Hematopoietic multipotent progenitor cell treated with erythropoietin and hydrocortisone succinate and interleukin-3 and kit ligand, for 4 days (in vitro differentiated cells): ENCODE data around the gene NPHP1.
"Not testable (repeated sequence)": the region's sequence is repeated elsewhere in the genome, so short reads cannot be mapped to it uniquely, and the experiment has no call there.

Experiments used
- DNase-seq: peaks from one replicate; pipeline ENCODE4 v3.0.0-alpha.2; 2015

Gene NPHP1

DNA sequence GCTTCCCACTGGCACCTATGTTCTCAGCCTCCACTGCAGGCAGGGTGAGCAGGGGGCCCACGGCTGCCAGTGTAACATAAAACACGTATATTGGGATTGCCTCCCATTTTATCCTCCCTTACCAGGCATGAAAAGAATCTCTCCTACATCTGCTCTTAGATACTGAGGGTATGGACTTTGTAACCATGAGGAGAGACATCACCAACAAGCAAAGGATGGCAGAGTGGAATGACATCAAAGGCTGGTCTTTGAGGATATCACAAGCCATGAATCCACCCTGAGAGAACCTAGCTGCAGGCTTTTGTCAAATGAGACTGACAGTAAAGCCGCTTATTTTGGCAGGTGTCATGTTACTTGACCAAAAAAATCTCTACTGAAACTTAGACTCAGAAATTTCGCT is 7.4 kb downstream of the NPHP1 start:
- no peak for DNase-seq

DNA sequence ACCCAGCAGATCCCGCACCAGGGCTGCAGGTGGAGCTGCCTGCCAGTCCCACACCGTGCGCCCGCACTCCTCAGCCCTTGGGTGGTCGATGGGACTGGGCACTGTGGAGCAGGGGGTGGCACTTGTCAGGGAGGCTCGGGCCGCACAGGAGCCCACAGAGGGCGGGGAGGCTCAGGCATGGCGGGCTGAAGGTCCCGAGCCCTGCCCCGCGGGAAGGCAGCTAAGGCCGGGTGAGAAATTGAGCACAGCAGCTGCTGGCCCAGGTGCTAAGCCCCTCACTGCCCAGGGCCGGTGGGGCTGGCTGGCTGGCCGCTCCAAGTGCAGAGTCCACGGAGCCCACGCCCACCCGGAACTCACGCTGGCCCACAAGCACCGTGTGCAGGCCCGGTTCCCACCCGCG is 14.6 kb downstream of the NPHP1 start:
- DNase-seq = not testable (repeated sequence)

DNA sequence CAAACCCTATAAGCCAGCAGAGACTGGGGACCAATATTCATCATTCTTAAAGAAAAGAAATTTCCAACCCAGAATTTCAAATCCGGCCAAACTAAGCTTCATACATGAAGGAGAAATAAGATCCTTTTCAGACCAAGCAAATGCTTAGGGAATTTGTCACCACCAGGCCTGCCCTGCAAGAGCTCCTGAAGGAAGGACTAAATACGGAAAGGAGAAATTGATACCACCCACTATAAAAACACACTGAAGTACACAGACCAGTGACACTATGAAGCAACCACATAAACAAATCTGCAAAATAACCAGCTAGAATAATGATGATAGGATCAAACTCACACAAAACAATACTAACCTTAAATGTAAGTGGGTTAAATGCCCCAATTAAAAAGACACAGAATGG is 22.4 kb downstream of the NPHP1 start:
- DNase-seq = no peak

DNA sequence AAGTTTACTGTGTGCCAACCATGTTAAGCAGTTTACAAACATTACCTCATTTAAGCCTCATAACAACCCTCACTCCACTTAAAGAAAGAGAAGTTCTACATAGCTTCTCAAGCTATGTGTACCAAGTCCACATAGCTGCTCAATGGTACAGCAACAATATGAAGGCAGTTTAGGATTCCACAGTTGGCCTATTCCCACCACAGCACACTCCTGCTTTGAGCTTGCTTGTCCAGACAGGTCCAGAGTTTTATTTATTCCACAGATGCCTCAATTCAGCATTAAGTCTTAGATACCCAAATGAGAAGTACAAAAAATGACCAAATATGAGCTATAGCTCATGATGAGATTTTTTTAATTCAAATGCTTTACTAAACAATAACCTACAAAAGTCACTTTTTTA is 24.8 kb downstream of the NPHP1 start:
- no peak for DNase-seq

DNA sequence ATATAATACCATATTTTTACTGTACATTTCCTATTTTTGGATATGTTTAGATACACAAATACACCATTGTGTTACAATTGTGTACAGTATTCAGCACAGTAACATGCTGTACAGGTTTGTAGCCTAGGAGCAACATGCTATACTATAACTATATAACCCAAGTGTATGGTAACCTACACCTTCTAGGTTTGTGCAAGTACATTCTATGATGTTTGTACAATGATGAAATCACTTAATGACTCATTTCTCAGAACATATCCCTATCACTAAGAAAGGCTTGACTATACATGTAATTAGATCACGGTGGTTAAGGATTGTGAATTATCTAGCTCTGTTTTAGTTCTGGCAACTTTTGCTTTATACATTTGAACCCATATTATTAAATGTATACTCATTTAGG is 31.3 kb downstream of the NPHP1 start:
- DNase-seq = no peak

DNA sequence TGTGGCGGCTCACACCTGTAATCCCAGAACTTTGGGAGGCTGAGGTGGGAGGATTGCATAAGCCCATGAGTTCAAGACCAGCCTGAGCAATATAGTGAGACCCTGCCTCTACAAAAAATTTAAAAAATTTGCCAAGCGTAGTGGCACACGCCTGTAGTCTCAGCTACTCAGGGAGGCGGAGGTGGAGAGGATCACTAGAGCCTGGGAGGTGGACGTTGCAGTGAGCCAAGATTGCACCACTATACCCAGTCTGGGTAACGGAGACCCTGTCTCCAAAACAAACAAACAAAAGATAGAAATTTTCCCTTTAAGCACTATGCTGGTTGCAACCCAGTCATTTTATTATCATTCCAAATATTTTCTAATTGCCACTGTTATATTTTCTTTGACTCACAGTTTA is 32.3 kb downstream of the NPHP1 start:
- no peak for DNase-seq

DNA sequence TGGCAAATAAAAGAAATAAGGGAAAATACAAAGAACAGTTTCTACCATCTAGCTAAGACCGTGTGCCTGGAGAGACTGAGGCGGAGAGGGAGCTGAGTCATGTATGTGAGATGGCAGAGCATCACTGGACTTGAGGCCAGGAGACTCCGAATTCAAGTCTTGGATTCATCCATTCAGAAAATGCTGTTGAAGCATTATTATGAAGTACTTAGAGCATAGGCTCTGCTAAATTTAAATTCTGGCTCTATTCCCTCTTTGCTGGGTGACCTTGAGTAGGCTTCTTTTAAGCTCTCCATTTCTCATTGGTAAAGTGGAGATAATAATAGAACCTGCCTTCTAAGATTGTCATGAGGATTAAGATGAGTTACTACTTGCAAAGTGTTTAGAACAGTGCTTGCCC is 34.7 kb downstream of the NPHP1 start:
- DNase-seq = no peak

DNA sequence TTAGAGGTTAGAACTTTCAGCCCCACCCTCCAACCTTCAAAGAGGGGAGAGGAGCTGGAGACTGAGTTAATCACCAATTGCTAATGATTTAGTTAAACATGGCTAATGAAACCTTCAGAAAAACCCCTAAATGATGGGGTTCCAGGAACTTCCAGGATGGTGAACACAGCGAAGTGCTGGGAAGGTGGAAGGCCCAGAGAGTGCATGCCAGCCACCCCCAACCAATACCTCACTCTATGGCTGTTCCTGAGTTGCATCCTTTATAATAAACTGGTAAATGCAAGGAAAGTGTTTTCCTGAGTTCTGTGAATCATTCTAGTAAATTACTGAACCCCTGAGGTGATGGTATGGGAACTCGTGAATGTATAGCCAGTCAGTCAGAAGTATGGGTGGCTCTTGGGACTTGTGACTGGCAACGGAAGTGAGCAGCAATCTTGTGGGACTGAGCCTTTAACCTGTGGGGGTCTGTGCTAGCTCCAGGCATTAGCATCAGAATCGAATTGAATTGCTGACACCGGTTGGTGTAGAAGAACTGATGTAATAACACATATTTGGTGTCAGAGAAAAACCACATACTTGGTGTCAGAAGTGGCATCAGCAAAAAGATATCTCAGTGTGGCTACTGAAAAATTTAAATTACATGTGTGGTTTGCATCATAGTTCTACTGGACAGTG is 37.4 kb downstream of the NPHP1 start:
- no peak for DNase-seq

DNA sequence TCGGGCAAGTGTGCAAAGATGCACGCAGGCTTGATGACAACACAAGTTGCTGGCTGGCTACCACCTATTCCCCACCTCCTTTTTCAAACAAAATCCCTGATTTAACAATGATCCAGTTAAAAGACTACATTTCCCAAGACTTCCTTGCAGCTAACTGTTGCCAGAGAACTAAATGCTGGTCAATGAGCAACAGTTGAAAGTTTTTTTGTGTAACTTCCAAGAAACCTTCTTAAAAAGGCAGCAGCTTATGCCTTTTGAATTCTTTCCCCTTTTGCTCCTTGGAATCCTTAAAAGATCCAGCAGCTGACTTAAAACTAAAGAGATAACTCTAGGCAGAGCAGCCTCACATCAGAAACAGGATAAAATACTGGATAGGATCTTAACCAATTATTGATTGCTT is 38.5 kb downstream of the NPHP1 start:
- DNase-seq = no peak

DNA sequence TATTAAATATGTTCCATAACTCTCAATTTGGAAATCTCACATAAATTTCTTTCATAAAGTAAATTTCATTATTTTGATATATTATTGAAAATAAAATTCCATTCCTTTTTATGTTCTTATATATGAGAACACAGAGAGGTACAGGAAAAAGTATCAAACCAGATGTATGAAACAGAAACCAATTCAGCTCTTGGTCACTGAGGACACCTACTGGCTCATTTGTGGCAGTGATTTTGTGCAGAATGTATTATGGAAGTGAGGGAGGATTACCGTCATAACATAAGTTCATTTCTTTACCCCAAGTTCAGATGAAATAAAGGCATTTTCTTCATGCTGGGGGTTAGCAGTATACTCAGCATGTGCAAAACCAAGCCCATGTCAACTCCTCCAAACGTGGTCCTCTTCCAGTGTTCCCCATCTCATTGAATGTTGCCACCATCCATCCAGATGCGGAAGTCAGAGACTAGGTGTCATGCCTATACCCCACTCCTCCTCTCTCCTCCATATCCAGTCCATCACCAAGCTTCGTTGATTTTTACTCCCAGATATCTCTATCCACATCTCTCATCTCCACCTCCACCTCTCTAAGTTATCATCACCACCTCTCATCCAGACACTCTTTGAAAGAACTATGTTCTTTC is 47.5 kb downstream of the NPHP1 start:
- peak; percentile 69 for DNase-seq

DNA sequence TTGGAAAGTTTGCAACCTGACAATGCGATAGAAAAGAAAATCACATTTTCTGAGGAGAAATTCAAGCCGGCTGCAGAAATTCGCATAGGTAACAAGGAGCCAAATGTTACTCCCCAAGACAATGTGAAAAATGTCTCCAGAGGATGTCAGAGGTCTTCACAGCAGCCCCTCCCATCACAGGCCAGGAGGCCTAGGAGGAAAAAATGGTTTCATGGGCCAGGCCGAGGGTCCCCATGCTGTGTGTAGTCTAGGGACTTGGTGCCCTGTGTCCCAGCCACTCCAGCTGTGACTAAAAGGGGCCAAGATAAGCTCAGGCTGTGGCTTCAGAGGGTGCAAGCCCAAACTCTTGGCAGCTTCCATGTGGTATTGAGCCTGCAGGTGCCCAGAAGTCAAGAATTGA is 50.0 kb downstream of the NPHP1 start:
- DNase-seq = not testable (repeated sequence)

DNA sequence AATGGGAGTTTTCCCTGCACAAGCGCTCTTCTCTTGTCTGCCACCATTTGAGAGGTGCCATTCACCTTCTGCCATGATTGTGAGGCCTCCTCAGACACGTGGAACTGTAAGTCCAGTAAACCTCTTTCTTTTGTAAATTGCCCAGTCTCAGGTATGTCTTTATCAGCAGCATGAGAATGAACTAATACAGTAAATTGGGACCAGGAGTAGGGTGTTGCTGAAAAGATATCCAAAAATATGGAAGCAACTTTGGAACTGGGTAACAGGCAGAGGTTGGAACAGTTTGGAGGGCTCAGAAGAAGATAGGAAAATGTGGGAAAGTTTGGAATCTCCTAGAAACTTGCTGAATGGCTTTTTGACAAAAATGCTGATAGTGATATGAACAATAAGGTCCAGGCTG is 50.6 kb downstream of the NPHP1 start:
- DNase-seq = not testable (repeated sequence)

DNA sequence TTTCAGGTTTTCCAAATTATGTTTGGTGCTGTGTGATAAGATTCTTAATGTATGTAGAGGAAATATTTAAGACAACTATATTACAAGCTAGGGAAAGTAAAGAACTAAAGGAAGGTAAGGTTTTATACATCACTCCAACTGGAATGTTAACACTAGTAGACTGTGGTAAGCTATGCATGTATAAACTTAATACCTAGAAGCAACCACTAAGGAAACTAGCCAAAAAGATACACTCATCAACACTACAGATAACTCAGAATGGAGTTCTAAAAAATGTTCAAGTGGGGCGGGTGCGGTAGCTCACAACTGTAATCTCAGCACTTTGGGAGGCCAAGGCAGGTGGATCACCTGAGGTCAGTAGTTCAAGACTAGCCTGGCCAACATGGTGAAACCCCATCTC is 51.4 kb downstream of the NPHP1 start:
- no peak for DNase-seq

DNA sequence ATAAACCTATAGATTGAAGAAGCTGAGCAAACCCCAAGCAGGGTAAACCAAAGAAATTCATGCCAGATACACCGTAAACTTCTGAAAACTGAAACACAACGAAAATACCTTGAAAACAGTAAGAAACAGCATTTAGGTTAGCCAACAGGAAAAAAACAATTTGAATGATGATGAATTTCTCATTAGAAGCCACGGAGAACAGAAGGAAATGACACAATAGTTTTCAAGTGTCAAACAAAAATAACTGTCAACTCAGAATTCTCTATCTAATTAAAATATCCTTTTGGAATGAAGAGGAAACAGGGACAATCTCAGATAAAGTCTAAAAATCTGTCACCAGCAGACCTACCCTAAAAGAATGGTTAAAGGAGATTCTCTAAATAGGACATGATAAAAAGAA is 51.9 kb downstream of the NPHP1 start:
- DNase-seq = no peak

DNA sequence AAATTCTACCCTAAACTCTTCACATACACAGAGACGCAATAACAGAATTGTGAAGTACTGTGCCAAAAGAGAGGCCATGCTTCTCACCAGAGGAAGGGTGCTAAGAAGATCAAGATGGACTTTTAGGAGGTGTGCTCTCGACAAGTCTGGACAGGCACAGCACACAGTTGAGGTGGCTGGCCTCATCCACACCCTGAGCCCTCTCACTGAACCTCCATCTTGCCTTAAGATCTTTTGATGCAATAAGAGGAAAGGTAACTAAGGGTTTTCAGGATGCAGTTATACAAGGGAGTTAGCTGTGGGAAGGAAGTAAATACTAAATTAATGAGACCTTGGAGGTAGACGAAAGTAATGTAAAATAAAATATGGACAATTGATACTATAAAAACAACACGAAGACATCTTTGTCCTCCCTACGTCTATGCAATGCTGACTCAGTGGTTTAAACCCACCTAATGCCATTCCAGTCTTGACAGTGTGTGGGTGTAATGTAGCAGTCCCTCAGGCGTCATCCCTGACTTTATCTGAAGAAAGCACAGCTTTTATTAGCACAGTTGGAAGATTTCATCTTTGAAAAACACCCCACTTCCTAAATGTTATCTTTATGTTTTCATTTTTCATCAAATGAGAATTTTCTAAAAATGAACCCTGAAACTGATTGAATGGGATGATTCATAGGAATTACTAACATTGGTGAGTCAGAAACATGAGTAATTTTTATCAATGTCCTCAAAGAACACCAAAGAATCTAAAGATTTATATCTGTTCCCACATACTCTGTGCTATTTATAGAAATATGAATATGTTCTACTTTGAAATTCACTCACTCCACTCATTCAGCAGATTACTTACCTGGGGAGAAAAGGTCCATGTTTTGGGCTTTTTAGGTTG is 55.2 kb downstream of the NPHP1 start:
- peak; percentile 0 for DNase-seq

DNA sequence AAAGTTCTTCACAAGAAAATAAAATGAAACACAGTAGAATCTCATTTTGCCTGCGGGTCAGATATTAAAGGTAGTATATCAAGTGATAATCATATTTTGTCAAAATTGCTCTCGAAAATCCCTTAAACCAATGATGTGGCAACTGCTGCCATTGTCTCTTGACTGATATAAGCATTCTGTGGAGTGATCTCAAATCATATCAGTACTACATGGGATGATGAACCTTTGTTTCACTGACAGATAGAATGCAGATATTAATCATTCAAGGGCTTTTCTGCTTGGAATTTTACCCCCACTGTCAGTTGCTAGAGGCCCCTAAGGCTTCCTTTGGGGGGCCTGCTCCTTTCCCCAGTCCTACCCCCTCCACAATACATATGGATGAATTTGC is 57.9 kb downstream of the NPHP1 start:
- no peak for DNase-seq

DNA sequence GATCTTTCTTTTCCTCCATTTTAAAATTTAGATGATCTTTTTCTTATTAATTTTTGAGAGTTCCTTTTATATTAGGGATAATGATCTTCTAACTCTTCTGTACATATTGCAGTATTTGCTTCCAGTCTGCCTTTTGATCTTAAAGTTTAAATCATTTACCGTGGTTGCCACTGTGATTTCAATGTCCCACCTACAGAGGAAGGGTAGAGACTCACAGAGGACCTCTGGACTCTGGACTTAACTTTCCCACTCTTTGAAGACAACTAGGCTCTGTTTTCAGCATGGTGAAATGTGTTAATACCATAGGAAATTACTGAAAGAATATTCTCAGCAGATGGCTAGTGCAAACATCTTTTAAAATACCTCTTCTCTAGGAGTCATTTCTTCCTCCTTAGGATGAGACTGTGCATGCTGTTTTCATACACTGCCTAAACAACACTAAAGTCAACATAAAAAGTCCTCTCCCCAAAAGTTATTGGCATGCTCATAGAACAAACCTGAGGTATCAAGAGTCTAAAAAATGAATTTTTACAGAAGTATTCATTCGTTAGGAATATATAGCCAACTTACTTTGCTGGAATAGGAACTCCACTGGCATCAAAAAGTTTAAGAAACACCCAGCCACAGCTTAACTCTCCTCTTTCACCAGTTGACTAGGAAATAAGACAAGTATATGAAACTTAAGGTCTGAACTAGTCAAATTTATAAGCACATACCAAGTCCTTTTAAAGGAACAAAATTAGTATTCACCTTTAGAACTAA is 58.4 kb downstream of the NPHP1 start:
- no peak for DNase-seq

DNA sequence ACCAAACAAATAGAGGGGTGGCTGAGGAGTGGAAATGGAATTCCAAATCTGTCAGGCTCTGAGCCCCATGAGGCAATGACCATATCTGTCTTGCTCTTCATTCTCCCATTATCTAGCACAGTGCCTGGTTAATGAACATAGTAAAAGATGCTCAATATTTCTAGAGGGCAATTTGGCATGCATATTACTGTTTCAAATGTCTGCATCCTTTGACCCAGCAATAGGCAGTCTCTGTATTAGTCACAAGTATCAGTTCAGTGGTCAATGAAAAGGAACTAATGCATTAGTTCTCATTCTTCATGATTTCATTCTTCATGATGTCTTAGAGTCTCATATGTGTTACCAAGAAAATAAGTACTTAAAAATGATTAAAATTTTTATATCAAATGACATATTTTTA is 60.8 kb downstream of the NPHP1 start:
- no peak for DNase-seq

DNA sequence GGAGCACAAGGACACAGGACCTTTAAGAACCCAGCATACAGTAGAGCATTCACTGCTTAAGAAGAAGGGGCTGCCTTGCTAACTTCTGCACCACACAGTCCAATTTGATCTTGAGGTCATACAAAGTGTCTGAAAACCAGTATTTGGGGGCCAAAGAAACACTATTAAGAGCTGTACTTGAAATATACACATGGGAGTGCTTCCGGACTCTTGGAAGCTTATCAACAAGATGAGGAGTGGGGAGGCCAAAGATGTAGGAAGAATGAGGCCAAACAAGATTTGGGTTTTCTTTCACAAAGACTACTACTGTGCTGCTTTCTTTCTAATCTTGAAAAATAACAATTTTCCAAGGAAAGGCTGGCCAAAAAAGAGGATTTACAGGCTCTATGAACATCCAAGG is 64.4 kb downstream of the NPHP1 start:
- no peak for DNase-seq

DNA sequence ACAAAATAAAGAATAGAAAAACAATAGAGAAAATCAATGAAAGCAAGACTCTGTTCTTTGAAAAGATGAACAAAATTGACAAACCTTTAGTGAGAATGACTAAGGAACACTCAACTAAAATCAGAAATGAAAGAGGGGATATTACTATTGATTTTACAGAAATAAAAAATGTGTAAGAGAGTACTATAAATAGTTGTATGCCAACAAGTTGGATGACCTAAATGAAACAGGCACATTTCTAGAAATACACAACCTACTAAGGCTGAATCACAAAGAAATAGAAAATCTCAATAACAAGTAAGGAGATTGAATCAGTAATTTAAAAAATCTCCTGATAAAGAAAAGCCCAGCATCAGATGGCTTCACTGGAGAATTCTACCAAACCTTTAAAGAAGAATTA is 70.8 kb downstream of the NPHP1 start:
- DNase-seq = no peak

DNA sequence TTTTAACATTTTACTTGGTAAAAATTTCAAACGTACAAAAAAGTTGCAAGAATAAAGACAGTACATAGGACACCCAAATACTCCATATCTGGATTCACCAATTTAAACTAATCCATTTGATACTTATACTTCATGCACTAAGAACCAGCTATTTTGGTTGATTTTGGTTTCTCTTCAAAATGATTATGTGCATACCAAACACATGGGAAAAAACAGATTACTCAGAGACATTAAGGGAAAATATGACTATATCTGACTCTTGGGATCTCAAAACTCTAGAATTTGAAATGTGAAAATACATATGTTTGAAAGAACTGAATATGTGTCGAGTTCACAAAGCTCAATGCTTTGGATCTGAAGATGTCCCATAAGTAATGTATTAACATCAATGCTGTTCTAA is 73.6 kb downstream of the NPHP1 start:
- no peak for DNase-seq

DNA sequence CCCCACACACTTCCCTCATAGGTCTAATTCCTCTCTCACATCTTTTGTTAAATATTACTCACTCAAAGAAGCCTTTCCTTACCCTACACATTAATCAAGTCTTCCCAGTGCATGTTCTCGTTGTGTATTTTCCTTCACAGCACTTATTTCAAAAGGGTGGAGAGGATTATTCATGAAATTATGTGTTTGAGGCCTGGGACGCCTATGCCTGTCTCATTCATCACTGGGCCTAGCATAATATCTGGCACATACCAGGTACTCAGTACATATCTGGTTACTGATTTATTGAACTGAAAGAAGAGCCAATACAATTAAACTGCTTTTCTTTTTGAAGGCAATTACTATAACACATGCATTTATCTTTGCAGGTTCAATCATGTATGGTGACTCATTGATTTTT is 74.1 kb downstream of the NPHP1 start:
- DNase-seq = no peak

DNA sequence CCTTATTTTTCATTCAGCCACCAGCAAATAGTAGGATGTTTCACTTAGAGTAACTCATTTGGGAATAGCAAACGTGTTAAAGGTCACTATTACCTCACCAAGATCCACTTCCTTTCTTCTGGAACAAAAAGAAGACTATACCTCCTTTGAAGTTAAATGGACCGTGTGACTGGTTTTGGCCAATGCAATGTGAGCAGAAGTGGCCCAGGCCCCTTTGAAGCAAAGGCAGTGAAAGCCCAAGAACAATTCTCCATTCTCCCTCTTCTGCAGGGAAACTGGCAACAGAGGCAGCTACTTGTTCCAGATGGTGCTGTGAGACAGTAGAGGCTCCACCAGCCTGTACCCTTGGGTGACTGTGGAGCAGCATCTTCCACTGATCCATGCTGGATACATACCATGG is 77.9 kb downstream of the NPHP1 start:
- no peak for DNase-seq
